ENCODE results near the gene ATG16L2. TPM values are rescaled to one million over a fixed set of nuclear protein-coding genes. Genes with fewer than 3 reads are reported as not detected.

Gene ATG16L2
- total and polyA plus RNA-seq, 9 of the 15 experiments (the other 6 are each of a cell fraction or from before 2014, with no cell fraction given): 0.18 to 11.2 (median 6.2) TPM

DNA sequence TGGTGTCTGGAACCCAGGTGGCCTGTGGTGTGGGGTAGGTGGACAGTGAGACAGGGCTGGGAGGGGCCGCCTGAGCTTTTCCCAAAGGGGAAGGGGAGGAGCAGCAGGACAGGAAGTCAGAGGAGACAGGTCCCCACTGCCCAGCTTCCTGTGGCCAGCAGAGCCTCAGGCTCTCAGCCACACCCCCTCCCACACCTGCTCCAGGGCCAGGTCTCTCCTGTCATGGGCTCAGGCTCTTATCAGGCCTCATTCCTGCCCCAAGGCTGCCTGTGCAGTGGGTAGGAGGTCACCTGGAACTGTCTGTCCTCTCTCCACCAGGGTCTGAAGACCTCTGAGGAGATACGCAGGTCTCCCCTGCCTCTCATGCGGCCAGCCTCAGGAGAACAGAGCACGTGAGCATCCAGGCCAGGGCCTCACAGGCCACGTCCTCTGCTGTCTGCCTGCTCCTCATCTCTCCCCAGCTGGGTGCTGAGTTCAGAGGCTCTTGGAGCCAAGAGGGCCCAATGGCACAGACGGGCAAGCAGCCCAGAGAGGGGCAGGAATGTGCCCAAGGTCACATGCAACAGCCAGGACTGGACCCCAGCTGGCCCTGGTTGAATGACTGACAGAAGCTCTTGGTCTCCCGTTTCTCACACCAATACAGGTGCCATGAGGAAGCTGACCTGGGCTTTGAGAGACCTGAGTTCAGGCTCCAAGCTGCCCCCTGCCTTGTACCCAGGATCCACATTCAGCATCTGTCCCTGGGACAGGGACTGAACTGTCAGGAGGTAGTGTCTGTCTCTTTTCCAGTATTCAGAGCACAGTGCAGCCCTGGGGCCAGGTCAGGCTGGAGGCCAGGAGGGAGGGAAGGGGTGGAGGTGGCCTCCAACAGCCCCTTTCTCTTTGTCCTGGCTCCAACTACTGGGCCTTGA is 37.1 kb upstream of the ATG16L2 start (continued):
- TF ChIP-seq, protein P1, sequence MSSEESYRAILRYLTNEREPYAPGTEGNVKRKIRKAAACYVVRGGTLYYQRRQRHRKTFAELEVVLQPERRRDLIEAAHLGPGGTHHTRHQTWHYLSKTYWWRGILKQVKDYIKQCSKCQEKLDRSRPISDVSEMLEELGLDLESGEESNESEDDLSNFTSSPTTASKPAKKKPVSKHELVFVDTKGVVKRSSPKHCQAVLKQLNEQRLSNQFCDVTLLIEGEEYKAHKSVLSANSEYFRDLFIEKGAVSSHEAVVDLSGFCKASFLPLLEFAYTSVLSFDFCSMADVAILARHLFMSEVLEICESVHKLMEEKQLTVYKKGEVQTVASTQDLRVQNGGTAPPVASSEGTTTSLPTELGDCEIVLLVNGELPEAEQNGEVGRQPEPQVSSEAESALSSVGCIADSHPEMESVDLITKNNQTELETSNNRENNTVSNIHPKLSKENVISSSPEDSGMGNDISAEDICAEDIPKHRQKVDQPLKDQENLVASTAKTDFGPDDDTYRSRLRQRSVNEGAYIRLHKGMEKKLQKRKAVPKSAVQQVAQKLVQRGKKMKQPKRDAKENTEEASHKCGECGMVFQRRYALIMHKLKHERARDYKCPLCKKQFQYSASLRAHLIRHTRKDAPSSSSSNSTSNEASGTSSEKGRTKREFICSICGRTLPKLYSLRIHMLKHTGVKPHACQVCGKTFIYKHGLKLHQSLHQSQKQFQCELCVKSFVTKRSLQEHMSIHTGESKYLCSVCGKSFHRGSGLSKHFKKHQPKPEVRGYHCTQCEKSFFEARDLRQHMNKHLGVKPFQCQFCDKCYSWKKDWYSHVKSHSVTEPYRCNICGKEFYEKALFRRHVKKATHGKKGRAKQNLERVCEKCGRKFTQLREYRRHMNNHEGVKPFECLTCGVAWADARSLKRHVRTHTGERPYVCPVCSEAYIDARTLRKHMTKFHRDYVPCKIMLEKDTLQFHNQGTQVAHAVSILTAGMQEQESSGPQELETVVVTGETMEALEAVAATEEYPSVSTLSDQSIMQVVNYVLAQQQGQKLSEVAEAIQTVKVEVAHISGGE (CRISPR knock-in tag; IDR thresholded peaks at IDR 0.05): peak in 2 of 3 experiments; percentile 57 to 87; a peak in 3 of 6 replicates
- no peak for TF ChIP-seq CHD2 (IDR thresholded peaks at IDR 0.05; ENCODE audit: low read depth, low read length)
- TF ChIP-seq ZNF324 (CRISPR knock-in tag; IDR thresholded peaks at IDR 0.05): no peak
- TF ChIP-seq EGR1 (conservative IDR thresholded peaks at IDR 0.05): no peak
- TF ChIP-seq SP2 (IDR thresholded peaks at IDR 0.05; ENCODE audit: extremely low read depth, low read depth, low read length, poor library complexity, severe bottlenecking): peak; percentile 10
- peak; percentile 5; the same call in 1 of the 2 replicates for TF ChIP-seq PHF8 (IDR thresholded peaks at IDR 0.05; ENCODE audit: borderline replicate concordance, low read length)
- no peak for TF ChIP-seq HBP1 (CRISPR knock-in tag; IDR thresholded peaks at IDR 0.05)
- TF ChIP-seq HNRNPL (IDR thresholded peaks at IDR 0.05; ENCODE audit: low read depth, low read length): no peak
- no peak for TF ChIP-seq NCOA4 (IDR thresholded peaks at IDR 0.05; ENCODE audit: partially characterized antibody)
- TF ChIP-seq ZNF518B (CRISPR knock-in tag; IDR thresholded peaks at IDR 0.05): no peak
- no peak for TF ChIP-seq CEBPG (CRISPR knock-in tag; IDR thresholded peaks at IDR 0.05)
- no peak for TF ChIP-seq CEBPG (tag; conservative IDR thresholded peaks at IDR 0.05 in 1 of 2, IDR thresholded peaks at IDR 0.05 in 1 of 2)
- TF ChIP-seq RAD51 (IDR thresholded peaks at IDR 0.05; ENCODE audit: borderline replicate concordance, low read depth): peak; percentile 21; the same call in 1 of the 2 replicates
- TF ChIP-seq LEF1 (IDR thresholded peaks at IDR 0.05): no peak
- peak; percentile 60; the same call in 1 of the 2 replicates for TF ChIP-seq MYC (IDR thresholded peaks at IDR 0.05; ENCODE audit: low read depth, low read length)
- no peak for TF ChIP-seq MYC (CRISPR knock-in tag; IDR thresholded peaks at IDR 0.05; ENCODE audit: borderline replicate concordance, low read depth)
- no peak for TF ChIP-seq ATF7 (IDR thresholded peaks at IDR 0.05)
- TF ChIP-seq KLF6 (CRISPR knock-in tag; IDR thresholded peaks at IDR 0.05; ENCODE audit: borderline replicate concordance): no peak
- TF ChIP-seq U2AF2 (optimal IDR thresholded peaks at IDR 0.05; ENCODE audit: low read depth, low read length): no peak

All from K562 (cell line).